Stimulated activated CD4-positive, alpha-beta T cell treated with anti-CD3 and anti-CD28 coated beads, Interleukin-12 subunit alpha, Interleukin-12 subunit beta, amount 100 ng/mL, for 24 hours (primary cell): ENCODE measurements around the gene STEAP2.

Source experiments
- DNase-seq, 2 experiments: peaks; one replicate each; pipeline ENCODE4 v3.0.0-alpha.2; 2020; ENCODE audit warnings: low read depth in 2 of 2

Gene STEAP2

DNA sequence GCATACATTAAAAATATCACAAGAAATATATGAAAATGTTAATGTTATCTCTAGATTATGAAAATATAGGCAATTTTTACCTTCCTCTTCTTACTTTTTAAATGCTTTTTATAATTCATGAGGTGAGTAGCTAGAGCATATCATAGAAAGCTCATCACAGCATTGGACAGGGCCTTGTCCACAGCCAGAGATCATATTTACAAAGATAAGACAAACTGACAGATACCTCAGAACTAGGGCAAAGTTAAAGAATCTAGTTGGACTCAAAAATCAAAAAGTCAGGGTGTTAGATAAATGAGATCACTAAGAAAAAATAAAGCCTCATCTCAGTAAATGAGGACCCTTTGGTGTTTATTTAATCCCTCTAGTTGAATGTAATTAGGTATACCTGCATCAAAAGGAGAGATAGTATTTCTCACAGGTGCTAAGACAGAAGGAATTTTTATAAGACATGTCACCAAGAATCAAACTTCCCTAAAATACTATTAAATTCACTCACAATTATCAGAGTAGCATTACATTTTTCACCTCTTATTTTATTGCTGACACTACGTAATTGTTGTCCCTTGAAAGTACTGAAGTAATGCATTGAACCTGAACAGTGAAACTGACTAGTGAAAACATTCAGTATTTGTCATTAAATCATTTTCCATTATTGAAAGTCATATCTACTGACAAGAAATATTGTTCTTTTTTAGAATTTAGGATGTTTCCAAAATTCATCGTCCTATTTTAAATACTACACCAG lies 59.1 kb downstream of the STEAP2 start:
- DNase-seq, result no peak

DNA sequence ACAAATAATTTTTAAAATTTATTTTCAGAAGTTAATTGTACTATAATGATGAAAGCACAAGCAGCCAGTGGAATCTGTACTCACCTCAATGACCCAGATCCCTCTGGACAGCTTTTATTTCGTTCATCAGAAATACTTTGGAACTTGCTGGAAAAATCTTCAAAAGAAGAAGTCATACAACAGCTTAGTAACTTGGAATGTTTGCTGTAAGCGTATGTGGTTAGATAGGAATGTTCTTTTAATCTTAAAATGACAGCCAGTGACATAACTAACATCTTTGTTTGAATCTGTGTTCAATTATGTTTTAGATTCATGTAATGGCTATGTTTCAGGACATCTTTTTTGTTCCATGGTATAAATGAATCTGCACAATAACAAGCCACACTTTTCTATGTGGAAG lies 60.2 kb downstream of the STEAP2 start:
- no peak for DNase-seq

GRCh38 chr7:90272242-90272641 lies 60.7 kb downstream of the STEAP2 start:
- DNase-seq, result no peak

DNA sequence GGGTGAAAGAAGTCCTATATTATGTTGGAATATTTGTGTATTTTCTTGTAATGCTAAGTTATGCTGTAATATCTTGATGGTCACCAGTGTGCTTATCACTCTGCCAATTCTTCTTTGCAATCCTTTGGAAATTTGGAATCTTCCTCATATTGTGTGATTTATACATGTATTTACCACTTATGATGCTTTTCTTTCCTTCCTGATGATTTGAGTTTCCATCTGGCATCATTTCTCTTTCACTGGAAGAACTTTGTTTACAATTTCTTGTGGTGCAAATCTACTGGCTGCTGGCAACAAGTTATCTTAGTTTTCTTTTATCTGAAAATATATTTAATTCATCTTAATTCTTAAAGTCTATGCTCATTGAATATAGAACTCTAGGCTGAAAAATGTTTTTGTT lies 62.6 kb downstream of the STEAP2 start:
- DNase-seq, result no peak

DNA sequence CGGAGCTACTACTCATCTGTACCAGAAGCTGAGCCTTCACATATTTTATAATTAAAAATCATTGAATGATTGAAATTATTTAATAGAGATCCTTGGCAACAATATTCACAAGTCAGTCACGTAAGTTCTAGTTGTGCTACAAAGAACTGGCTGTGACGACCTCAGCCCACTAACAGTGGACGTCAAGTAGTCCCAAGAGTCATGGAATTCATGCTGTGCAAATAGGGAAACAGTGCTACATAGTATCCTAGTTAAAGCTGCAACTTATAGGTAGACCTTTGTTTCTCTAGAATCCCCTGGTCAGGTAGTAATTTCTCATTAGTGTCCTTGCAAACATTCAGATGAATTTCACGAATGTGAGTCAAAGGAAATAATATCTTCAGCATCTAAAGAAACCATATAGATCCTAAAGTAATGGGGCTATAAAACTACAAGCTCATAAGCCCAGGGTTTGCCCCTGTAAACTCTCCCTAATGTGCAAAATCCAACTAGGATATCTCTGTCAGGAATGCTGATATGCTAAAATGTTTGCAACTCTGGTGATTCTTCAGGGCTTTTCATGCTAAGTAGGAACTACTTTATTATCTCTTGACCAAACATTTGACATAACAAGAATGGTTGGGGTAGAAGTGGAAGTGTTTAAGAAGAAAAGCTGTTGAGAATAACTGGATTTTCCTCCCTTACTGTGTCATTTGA lies 64.6 kb downstream of the STEAP2 start:
- DNase-seq, result no peak
